ACC112 (cell line): ENCODE data around the gene HEATR5A.

Experiments
- H2AFZ ChIP-seq: fragments of 200-600 bp; sonication (generic); one replicate; pipeline ENCODE4 v1.6.0; 2017; ENCODE audit warnings: antibody characterized with exemption, low read length; ENCODE audit not compliant: unreplicated experiment
- H3K27ac ChIP-seq: fragments of 200-600 bp; sonication (generic); 2 replicates; pipeline ENCODE4 v1.5.1; 2014; ENCODE audit warnings: low read depth, mild to moderate bottlenecking, antibody characterized with exemption, low read length, moderate library complexity
- H3K27me3 ChIP-seq: fragments of 200-600 bp; sonication (generic); 2 replicates; pipeline ENCODE4 v1.6.1; 2014; ENCODE audit warnings: mild to moderate bottlenecking, antibody characterized with exemption, low read length, moderate library complexity, mixed read lengths; ENCODE audit not compliant: insufficient read depth
- H3K36me3 ChIP-seq: fragments of 200-600 bp; sonication (generic); 2 replicates; pipeline ENCODE4 v1.6.1; 2016; ENCODE audit warnings: mild to moderate bottlenecking, antibody characterized with exemption, low read length, moderate library complexity, mixed read lengths; ENCODE audit not compliant: insufficient read depth
- H3K4me1 ChIP-seq: fragments of 200-600 bp; sonication (generic); one replicate; pipeline ENCODE4 v1.6.1; 2016; ENCODE audit warnings: low read length, mixed read lengths; ENCODE audit not compliant: insufficient read depth, unreplicated experiment, control insufficient read depth
- H3K4me3 ChIP-seq: fragments of 200-600 bp; sonication (generic); 2 replicates; pipeline ENCODE4 v1.5.1; 2014; ENCODE audit warnings: mild to moderate bottlenecking, low read depth, low read length
- H3K79me2 ChIP-seq: fragments of 200-600 bp; sonication (generic); one replicate; pipeline ENCODE4 v1.6.0; 2016; ENCODE audit warnings: low read length; ENCODE audit not compliant: control insufficient read depth, unreplicated experiment, insufficient read depth

The HEATR5A gene

DNA sequence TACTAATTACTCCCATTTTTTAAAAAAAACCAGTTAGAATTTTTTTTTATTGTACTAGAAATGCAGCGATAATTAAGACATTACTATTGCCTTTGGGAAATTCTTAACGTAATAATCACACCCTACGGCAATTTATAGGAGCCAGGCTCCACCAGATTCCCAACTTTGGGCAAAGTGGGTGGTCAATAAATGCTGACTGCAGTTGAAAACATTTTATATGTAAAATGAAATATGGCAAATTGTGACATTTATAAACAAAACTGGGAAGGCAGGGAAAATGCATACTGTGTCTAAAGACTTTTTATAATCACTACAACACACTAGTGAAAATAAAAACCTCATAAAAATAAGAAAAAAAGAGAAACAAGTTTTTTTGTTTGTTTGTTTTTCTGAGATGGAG lies 119.5 kb downstream of the HEATR5A start:
- Histone ChIP-seq H3K4me1 (peaks cover 8% of the 10 kb centered on the region), H3K27me3 (no peaks in the 10 kb centered on the region), H2AFZ (no peak overlapping the region), H3K4me3 (no peak overlapping the region), H3K27ac (no peak overlapping the region), H3K79me2 (no peaks in the 10 kb centered on the region), H3K36me3 (peaks cover 3% of the 10 kb centered on the region; the same call in 1 of the 2 replicates)

DNA sequence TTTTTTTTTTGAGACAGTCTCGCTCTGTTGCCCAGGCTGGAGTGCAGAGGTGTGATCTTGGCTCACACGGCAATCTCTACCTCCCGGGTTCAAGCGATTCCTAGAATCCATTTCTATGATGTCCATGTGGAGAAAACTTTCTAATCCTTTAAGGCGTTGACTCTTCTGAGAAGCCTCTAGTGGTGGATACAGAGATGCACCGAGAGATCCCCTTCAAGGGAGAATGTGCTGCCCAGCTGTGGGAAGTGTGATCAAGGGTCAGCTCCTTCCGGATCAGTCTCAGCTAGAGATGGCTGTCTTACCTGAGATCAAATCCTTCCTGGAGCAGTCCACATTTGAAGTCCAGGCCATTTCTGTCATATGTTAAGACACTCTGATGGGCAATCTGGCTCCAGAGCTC lies 120.1 kb downstream of the HEATR5A start:
- Histone ChIP-seq H3K4me1 (peaks cover 8% of the 10 kb centered on the region), H3K79me2 (no peaks in the 10 kb centered on the region), H2AFZ (no peak overlapping the region), H3K36me3 (peaks cover 3% of the 10 kb centered on the region; the same call in 1 of the 2 replicates), H3K27ac (no peak overlapping the region), H3K4me3 (no peak overlapping the region), H3K27me3 (no peaks in the 10 kb centered on the region)

DNA sequence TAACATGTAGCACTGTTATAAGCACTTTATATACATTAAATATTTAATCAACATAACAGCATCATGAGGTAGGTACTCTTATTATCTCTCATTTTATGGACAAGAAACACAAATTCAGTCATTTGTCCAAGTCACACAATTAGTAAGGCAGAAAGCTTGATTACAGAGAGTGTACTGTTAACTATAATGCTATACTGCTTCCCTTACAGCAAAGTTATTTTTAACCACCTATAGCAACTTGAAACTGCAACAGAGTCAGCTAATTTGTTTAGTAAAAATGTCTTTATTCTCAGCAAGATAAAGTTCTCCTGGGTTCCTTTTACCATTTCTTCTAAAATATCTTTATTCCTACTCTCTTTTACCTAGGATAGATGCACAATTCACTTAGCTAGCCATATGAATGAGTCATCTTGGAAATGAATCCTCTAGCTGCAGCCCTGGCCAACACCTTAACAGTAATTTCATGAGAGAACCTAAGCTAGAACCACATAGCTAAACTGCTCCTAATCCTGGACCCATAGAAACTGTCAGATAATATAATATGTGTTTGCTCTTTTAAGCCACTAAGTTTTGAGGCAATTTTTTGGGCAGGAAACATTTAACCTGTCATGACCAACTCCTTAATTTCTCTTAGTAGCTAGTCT lies 122.5 kb downstream of the HEATR5A start:
- H3K79me2 ChIP-seq = no peaks in the 10 kb centered on the region
- peaks cover 24% of the 10 kb centered on the region for H3K4me1 ChIP-seq
- H3K27me3 ChIP-seq = no peaks in the 10 kb centered on the region
- H3K36me3 ChIP-seq = peaks cover 3% of the 10 kb centered on the region; the same call in 1 of the 2 replicates
- no peak overlapping the region for H3K4me3 ChIP-seq
- no peak overlapping the region for H3K27ac ChIP-seq
- H2AFZ ChIP-seq = no peak overlapping the region

DNA sequence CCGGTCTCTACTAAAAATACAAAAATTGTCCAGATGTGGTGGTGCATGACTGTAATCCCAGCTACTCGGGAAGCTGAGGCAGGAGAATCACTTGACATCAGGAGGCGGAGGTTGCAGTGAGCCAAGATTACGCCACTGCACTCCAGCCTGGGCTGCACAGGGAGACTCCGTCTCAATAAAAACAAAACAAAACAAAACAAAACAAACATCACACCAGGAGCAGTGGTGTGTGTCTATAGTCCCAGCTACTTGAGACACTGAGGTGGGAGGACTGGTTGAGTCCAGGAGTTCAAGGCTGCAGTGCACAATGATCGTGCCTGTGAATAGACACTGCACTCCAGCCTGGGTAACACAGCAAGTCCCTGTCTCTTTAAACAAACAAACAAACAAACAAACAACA lies 123.2 kb downstream of the HEATR5A start:
- no peak overlapping the region for H3K27ac ChIP-seq
- peaks cover 1% of the 10 kb centered on the region; the same call in 1 of the 2 replicates for H3K36me3 ChIP-seq

DNA sequence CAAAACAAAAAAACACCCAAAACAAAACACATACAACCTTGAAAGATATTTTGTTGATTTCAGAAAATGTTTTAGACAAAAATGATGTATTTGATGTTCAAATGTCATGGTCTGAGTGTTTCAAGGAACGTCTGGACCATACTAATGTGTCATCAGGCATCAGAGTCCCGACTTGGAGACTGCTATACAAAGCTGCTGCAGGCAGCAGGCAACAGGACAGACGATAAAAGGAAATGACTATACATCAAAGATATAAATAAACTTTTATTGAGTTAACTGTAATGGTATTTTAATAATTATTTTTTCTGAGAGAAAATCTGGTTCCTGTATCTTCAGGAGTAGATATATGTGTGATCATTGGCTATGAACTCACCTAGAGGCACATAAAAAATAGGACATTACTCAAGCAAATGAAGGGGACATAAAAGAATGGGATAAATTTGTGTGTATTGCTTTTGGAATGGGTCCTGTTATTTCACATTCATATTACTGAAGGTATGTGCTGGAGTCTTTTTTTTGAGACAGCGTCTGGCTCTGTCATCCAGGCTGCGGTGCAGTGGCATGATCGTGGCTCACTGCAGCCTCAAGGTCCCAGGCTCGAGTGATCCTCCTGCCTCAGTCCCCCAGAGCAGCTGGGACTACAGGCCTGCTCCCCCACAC lies 125.5 kb downstream of the HEATR5A start:
- Histone ChIP-seq H3K36me3 (no peaks in the 10 kb centered on the region), H3K79me2 (no peaks in the 10 kb centered on the region), H3K4me1 (peaks cover 29% of the 10 kb centered on the region), H3K27ac (peak overlapping the region; percentile 35), H3K4me3 (no peak overlapping the region), H3K27me3 (no peaks in the 10 kb centered on the region), H2AFZ (no peak overlapping the region)

More for the DNA sequence above, 123.2 kb downstream of the HEATR5A start:
- H3K27me3 ChIP-seq = no peaks in the 10 kb centered on the region
- H3K4me1 ChIP-seq = peaks cover 25% of the 10 kb centered on the region
- no peak overlapping the region for H2AFZ ChIP-seq
- no peaks in the 10 kb centered on the region for H3K79me2 ChIP-seq
- no peak overlapping the region for H3K4me3 ChIP-seq

DNA sequence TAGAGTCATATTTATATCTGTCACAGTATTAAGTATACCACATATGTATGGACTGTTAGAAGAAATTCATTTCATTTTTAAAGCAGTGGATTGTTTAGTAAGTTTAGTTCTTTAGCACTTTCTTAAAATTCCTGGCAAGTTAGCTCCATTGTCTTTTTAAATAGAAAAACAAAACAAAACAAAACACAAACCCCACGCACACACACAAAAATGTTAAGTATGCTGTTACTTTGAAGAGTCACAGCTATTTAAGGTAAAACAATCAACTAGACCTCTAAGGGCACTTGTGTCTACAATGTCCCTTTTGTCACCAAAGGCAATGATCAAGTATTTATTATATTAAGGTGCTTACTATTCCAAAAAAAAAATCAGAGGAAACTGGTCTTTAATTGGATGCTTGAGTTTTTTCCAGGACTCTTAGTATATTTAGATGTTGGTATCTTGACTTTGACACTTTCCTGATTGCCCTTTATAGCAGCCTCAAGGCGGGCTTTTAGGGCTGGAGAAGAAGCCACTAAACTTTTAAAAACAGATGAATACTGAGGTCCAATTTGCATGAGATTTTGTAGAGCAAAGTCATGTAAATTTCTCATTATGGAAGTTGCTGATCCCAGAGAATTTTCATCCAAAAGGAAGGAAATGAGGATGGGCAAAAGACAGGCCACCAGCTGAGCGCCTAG lies 127.3 kb downstream of the HEATR5A start:
- peaks cover 26% of the 10 kb centered on the region for H3K4me1 ChIP-seq
- no peak overlapping the region for H3K27ac ChIP-seq
- no peaks in the 10 kb centered on the region for H3K36me3 ChIP-seq
- no peaks in the 10 kb centered on the region for H3K79me2 ChIP-seq
- H2AFZ ChIP-seq = no peak overlapping the region
- H3K27me3 ChIP-seq = no peaks in the 10 kb centered on the region
- H3K4me3 ChIP-seq = no peak overlapping the region

DNA sequence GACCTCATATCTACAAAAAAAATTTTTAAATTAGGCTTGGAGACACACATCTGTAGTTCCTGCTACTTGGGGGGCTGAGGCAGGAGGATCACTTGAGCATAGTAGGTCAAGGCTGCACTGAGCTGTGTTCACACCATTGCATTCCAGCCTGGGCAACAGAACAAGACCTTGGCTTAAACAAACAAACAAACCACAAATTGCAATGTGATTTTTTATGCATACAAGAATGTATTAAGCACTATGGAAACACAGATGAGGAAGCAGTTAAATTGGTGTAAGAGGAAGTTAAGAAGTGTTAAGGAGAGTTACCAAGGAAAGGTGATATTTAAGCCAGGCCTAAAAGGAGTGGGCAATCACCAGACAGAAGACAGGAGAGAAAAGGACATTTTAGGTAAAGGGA lies 129.1 kb downstream of the HEATR5A start:
- Histone ChIP-seq H3K36me3 (no peaks in the 10 kb centered on the region), H3K4me3 (no peak overlapping the region), H3K27ac (no peak overlapping the region), H2AFZ (no peak overlapping the region), H3K79me2 (no peaks in the 10 kb centered on the region), H3K27me3 (no peaks in the 10 kb centered on the region), H3K4me1 (peaks cover 21% of the 10 kb centered on the region)

DNA sequence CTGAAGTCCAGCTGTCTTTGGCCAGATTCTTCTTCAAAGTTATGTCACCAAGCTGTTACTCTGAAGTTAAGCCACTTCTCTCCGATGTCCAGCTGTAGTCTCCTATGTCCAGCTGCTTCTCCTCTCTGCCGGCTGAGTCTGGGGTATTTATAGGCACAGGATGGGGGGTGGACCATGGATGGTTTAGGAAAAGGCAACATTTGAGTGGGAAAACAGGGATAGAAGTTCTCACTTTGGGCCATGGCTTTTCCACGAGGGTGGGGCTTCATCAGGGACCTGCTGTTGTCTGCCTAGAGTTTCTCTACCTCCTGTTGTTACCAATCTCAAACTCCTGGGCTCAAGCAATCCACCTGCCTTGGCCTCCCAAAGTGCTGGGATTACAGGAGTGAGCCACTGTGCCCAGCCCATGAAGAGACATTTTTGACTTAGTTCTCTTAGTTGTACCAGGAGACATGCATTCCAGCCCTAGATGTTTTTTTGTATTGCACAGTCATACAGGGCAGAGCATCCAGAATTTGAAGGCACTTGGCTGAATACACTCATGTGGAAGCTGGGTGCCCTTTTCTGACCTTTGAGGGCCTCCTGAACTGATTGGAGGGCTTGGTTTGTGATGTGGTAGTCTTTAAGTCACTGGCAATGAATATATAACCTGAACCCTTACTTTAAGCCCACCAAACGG lies 132.9 kb downstream of the HEATR5A start:
- Histone ChIP-seq H3K36me3 (no peaks in the 10 kb centered on the region), H3K27ac (no peak overlapping the region), H3K4me3 (no peak overlapping the region), H3K4me1 (peaks cover 11% of the 10 kb centered on the region), H3K27me3 (no peaks in the 10 kb centered on the region), H3K79me2 (no peaks in the 10 kb centered on the region), H2AFZ (no peak overlapping the region)

DNA sequence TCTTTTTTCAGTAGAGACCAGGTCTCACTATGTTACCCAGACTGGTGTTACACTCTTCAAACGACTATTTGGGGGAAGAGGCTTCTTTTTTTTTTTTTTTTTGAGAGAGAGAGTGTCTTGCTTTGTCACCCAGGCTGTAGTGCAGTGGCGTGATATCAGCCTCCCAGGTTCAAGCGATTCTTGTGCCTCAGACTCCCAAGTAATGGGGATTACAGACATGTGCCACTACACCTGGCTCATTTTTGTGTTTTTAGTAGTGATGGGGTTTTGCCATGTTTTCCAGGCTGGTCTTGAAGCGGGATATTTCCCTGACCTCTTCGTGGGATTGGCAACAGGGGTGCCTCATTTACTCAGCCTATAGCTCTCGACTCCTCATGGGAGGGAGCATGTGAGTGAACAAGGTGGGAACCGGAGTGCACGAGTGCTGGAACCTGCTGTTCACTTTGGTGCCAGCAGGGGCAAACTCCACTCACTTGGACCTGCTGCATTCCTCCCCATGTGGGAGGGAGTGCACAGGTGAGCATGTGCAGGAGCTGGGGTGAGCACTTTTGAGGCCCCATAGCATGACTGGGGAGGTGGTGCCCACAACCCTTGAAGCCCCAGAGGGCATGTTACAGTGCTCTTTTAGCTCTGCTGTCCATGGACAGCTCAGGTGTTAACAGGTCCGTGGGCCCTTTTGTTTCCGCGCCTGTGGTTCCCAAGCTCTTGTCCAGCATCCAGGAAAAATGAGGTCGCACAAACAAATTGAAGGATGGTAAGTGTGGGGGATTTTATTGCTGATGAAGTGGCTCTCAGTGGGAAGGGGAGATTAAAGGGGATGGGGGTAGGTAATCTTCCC lies 133.7 kb downstream of the HEATR5A start:
- H3K4me3 ChIP-seq = no peak overlapping the region
- no peak overlapping the region for H2AFZ ChIP-seq

More for the DNA sequence above, 133.7 kb downstream of the HEATR5A start:
- Histone ChIP-seq H3K27ac (no peak overlapping the region), H3K36me3 (no peaks in the 10 kb centered on the region), H3K27me3 (no peaks in the 10 kb centered on the region), H3K79me2 (no peaks in the 10 kb centered on the region), H3K4me1 (peaks cover 11% of the 10 kb centered on the region)
